HCT116 (cell line): Measurements from ENCODE around the gene SERPINB5. TPM values are rescaled to one million over a fixed set of nuclear protein-coding genes. Genes with fewer than 3 reads are reported as not detected.

Experiments
- ATAC-seq: fragments of 200-7000 bp; cut with Tn5 transposase; 2 replicates; pipeline ENCODE4 v1.9.1; 2020; ENCODE audit warnings: mild to moderate bottlenecking, moderate library complexity
- BruUV-seq: library from RNA; stranded (reverse); fragments of 400-500 nt; replicated peaks from 2 replicates; lab custom pipeline; 2021; lab: Mats Ljungman, UMichigan
- CTCF ChIA-PET: fragments of 300-600 bp; sonication (Branson Sonifier 250); formaldehyde crosslinking; loops from one replicate; lab custom pipeline; 2021; ENCODE audit warnings: antibody characterized with exemption; lab: Charles Lee
- POLR2A ChIA-PET: fragments of 300-600, 350-600 bp; sonication (Branson Sonifier 250); formaldehyde crosslinking; loops from one replicate; lab custom pipeline; 2021; ENCODE audit warnings: antibody characterized with exemption; lab: Charles Lee
- RAD21 ChIA-PET, 2 experiments: fragments of 300-600 bp; sonication (Branson Sonifier 250); formaldehyde crosslinking; loops; one replicate each; lab custom pipeline; 2023; ENCODE audit warnings: low total read pairs in 2 of 2; ENCODE audit not compliant: uncharacterized antibody in 2 of 2, unreplicated experiment in 2 of 2, low non-redundant PET in 1 of 2; lab: Charles Lee
- DNase-seq: peaks from one replicate; pipeline ENCODE4 v3.0.0-alpha.2; 2010; ENCODE audit warnings: low read depth, low spot score
- H2AFZ ChIP-seq: fragments of 200-600 bp; shearing (Covaris generic), sonication (generic); 2 replicates; pipeline ENCODE4 v1.6.1; 2017; ENCODE audit warnings: low read depth, mixed run types, mixed read lengths, antibody characterized with exemption, low read length; ENCODE audit not compliant: poor library complexity, severe bottlenecking
- H3K27ac ChIP-seq: 2 replicates; pipeline ENCODE4 v1.5.1; 2012; ENCODE audit warnings: low read depth, low read length
- H3K27me3 ChIP-seq: fragments of 200-600 bp; sonication (generic); 2 replicates; pipeline ENCODE4 v1.6.1; 2016; ENCODE audit warnings: mixed run types, low read length, mixed read lengths; ENCODE audit not compliant: insufficient read depth
- H3K36me3 ChIP-seq, 2 experiments: fragments of 200-500 bp in 1 of 2; fragments of 200-600 bp in 1 of 2; sonication (Bioruptor generic) in 1 of 2; sonication (generic) in 1 of 2; 2 replicates each; pipeline versions ENCODE4 v1.5.1 to v1.6.1; 2014 to 2016; ENCODE audit warnings: low read length in 2 of 2, inconsistent platforms in 1 of 2, mixed read lengths in 1 of 2, mixed run types in 1 of 2; ENCODE audit not compliant: insufficient read depth in 2 of 2, control insufficient read depth in 1 of 2
- H3K4me1 ChIP-seq, 2 experiments: fragments of 200-600 bp in 1 of 2; sonication (generic) in 1 of 2; 2 replicates each; pipeline versions ENCODE4 v1.5.1 to v1.6.1; 2012 to 2017; ENCODE audit warnings: low read length in 2 of 2, inconsistent platforms in 1 of 2, mild to moderate bottlenecking in 1 of 2, mixed read lengths in 1 of 2, mixed run types in 1 of 2, moderate library complexity in 1 of 2; ENCODE audit not compliant: insufficient read depth in 2 of 2, control insufficient read depth in 1 of 2
- H3K4me2 ChIP-seq: fragments of 200-600 bp; sonication (generic); 2 replicates; pipeline ENCODE4 v1.6.1; 2017; ENCODE audit warnings: mixed run types, low read length, mixed read lengths
- H3K4me3 ChIP-seq, 2 experiments: fragments of 200-600 bp in 1 of 2; sonication (generic) in 1 of 2; replicated peaks in 1 of 2; 2 replicates each; pipeline ENCODE4 v1.5.1; 2011 to 2016; ENCODE audit warnings: low read length in 2 of 2, control low read depth in 1 of 2, low read depth in 1 of 2, mild to moderate bottlenecking in 1 of 2, mixed read lengths in 1 of 2, mixed run types in 1 of 2
- H3K79me2 ChIP-seq: fragments of 200-600 bp; sonication (generic); 2 replicates; pipeline ENCODE4 v1.6.1; 2017; ENCODE audit warnings: mild to moderate bottlenecking, mixed run types, low read length, moderate library complexity, mixed read lengths; ENCODE audit not compliant: insufficient read depth
- H3K9ac ChIP-seq: fragments of 200-600 bp; sonication (generic); 2 replicates; pipeline ENCODE4 v1.6.1; 2016; ENCODE audit warnings: low read length, mixed read lengths
- H3K9me2 ChIP-seq: fragments of 200-600 bp; sonication (generic), shearing (Covaris generic); 2 replicates; pipeline ENCODE4 v1.6.1; 2017; ENCODE audit warnings: mixed run types, mild to moderate bottlenecking, moderate library complexity; ENCODE audit not compliant: insufficient read depth
- H3K9me3 ChIP-seq, 2 experiments: fragments of 200-500 bp in 1 of 2; fragments of 200-600 bp in 1 of 2; sonication (Bioruptor generic) in 1 of 2; sonication (generic) in 1 of 2; 2 replicates each; pipeline ENCODE4 v1.6.1; 2014 to 2017; ENCODE audit warnings: low read length in 2 of 2, mixed read lengths in 2 of 2, inconsistent platforms in 1 of 2, low read depth in 1 of 2, mild to moderate bottlenecking in 1 of 2, mixed run types in 1 of 2, moderate library complexity in 1 of 2; ENCODE audit not compliant: control insufficient read depth in 1 of 2, insufficient read depth in 1 of 2
- H4K20me1 ChIP-seq: fragments of 200-600 bp; sonication (generic), shearing (Covaris generic); 2 replicates; pipeline ENCODE4 v1.6.1; 2017; ENCODE audit warnings: mixed run types, mild to moderate bottlenecking, moderate library complexity; ENCODE audit not compliant: insufficient read depth
- CBX3 ChIP-seq: IDR thresholded peaks from 2 replicates; pipeline ENCODE4 v1.6.1; 2012; ENCODE audit warnings: low read depth
- CTCF ChIP-seq, 3 experiments: fragments of 200-600 bp in 1 of 3; sonication (generic) in 1 of 3; IDR thresholded peaks in 2 of 3; conservative IDR thresholded peaks in 1 of 3; 2 replicates each; pipeline ENCODE4 v1.5.1; 2012 to 2017; ENCODE audit warnings: low read depth in 2 of 3, low read length in 2 of 3, antibody characterized with exemption in 1 of 3, borderline replicate concordance in 1 of 3, control low read depth in 1 of 3, mild to moderate bottlenecking in 1 of 3, mixed read lengths in 1 of 3, mixed run types in 1 of 3, moderate library complexity in 1 of 3; ENCODE audit not compliant: insufficient read depth in 1 of 3
- EGR1 ChIP-seq: IDR thresholded peaks from 2 replicates; pipeline ENCODE4 v1.6.1; 2012; ENCODE audit warnings: low read depth
- EZH2 ChIP-seq: fragments of 200-600 bp; sonication (generic); IDR thresholded peaks from 2 replicates; pipeline ENCODE4 v1.6.1; 2017; ENCODE audit warnings: antibody characterized with exemption, mixed run types
- FOSL1 ChIP-seq: IDR thresholded peaks from 2 replicates; pipeline ENCODE4 v1.6.1; 2012; ENCODE audit warnings: low read depth
- JUND ChIP-seq: IDR thresholded peaks from 2 replicates; pipeline ENCODE4 v1.6.1; 2012
- POLR2AphosphoS5 ChIP-seq: IDR thresholded peaks from 2 replicates; pipeline ENCODE4 v1.6.1; 2011; ENCODE audit warnings: mild to moderate bottlenecking, low read depth, low read length, moderate library complexity
- REST ChIP-seq: IDR thresholded peaks from 2 replicates; pipeline ENCODE4 v1.6.1; 2012; ENCODE audit warnings: low read depth
- SP1 ChIP-seq: IDR thresholded peaks from 2 replicates; pipeline ENCODE4 v1.6.1; 2012; ENCODE audit warnings: low read depth
- SRF ChIP-seq: IDR thresholded peaks from 2 replicates; pipeline ENCODE4 v1.6.1; 2012; ENCODE audit warnings: low read depth
- YY1 ChIP-seq: IDR thresholded peaks from 2 replicates; pipeline ENCODE4 v1.6.1; 2011; ENCODE audit warnings: low read length, low read depth, moderate library complexity, mild to moderate bottlenecking; ENCODE audit not compliant: insufficient replicate concordance; ENCODE audit errors: extremely low read depth
- intact Hi-C: fragments of 100-400 bp; cut with micrococcal nuclease; formaldehyde crosslinking; loops from 2 replicates; pipeline ENCODE4 v1.10.0; 2022
- total RNA-seq: library from RNA; stranded (reverse); gene quantifications from one replicate; pipeline ENCODE4 v1.2.1, GENCODE V29; 2021; ENCODE audit not compliant: unreplicated experiment

Gene SERPINB5
- total RNA-seq, 1 experiment from 2014 or later: 19.5 TPM

- Histone ChIP-seq H3K4me2 (peak overlapping the region; percentile 62), H3K4me3 (no peak overlapping the region; a peak in 1 of 4 replicates), H3K27ac (no peak overlapping the region), H2AFZ (peak overlapping the region; percentile 98), H3K9me3 (no peaks in the 10 kb centered on the region), H3K9me2 (no peaks in the 10 kb centered on the region), H3K9ac (no peak overlapping the region), H3K27me3 (no peaks in the 10 kb centered on the region), H3K79me2 (no peaks in the 10 kb centered on the region), H3K36me3 (no peaks in the 10 kb centered on the region), H4K20me1 (no peaks in the 10 kb centered on the region), H3K4me1 (peaks cover 0 to 16% of the 10 kb centered on the region in 2 experiments; a peak in 2 of 4 replicates)
- BruUV-seq: no TSS peak
- TF ChIP-seq FOSL1 (peak; percentile 71), EZH2 (no peak), SP1 (peak; percentile 66), POLR2AphosphoS5 (no peak), EGR1 (no peak), SRF (no peak), CBX3 (0 out of 2 replicates have a peak, but pooled peaks have one; percentile 16), REST (no peak), YY1 (peak; percentile 59), CTCF (IDR thresholded peaks at IDR 0.05 in 2 of 3, conservative IDR thresholded peaks at IDR 0.05 in 1 of 3; ENCODE audit: borderline replicate concordance in 1 of 3, insufficient read depth in 1 of 3, low read depth in 2 of 3, low read length in 2 of 3) (no peak), JUND (peak; percentile 42)
- ChIA-PET RAD21 (no interaction called here), POLR2A (no interaction called here), CTCF (no interaction called here)
- intact Hi-C loops: no loop called here
- no peak for DNase-seq
- peak; percentile 75 for ATAC-seq
Observed at GRCh38 chr18:63454497-63454896, 22.3 kb upstream of the SERPINB5 start.
